OCI-LY3 (cell line): ENCODE results near the gene RBM33.

Experiments used
- H2AFZ ChIP-seq: fragments of 200-600, 300-600 bp; shearing (Covaris generic); 2 replicates; pipeline ENCODE4 v1.6.0; 2014; ENCODE audit warnings: antibody characterized with exemption, low read depth, low read length
- H3K27ac ChIP-seq: fragments of 200-600, 300-600 bp; sonication (generic); 2 replicates; pipeline ENCODE4 v1.5.1; 2014; ENCODE audit warnings: mild to moderate bottlenecking, low read length, moderate library complexity, mixed read lengths
- H3K27me3 ChIP-seq: fragments of 200-600, 300-600 bp; sonication (generic); 2 replicates; pipeline ENCODE4 v1.6.1; 2014; ENCODE audit warnings: low read depth, low read length, mixed read lengths
- H3K36me3 ChIP-seq: fragments of 200-600, 300-600 bp; sonication (generic); replicated peaks from 2 replicates; pipeline ENCODE3; 2014; ENCODE audit warnings: low read depth, low read length, mixed read lengths
- H3K4me1 ChIP-seq: fragments of 300-600, 200-600 bp; sonication (generic); 2 replicates; pipeline ENCODE4 v1.6.1; 2014; ENCODE audit warnings: low read length, mixed read lengths
- H3K4me2 ChIP-seq: fragments of 200-600, 300-600 bp; sonication (generic); 2 replicates; pipeline ENCODE4 v1.6.1; 2014; ENCODE audit warnings: low read length, mixed read lengths
- H3K4me3 ChIP-seq: fragments of 300-600, 200-600 bp; sonication (generic); 2 replicates; pipeline ENCODE4 v1.5.1; 2014; ENCODE audit warnings: antibody characterized with exemption, mild to moderate bottlenecking, low read length, moderate library complexity
- H3K79me2 ChIP-seq: fragments of 300-600, 200-600 bp; shearing (Covaris generic); 2 replicates; pipeline ENCODE4 v1.6.1; 2014; ENCODE audit warnings: mild to moderate bottlenecking, low read length, mixed read lengths
- H3K9ac ChIP-seq: fragments of 300-600, 200-600 bp; shearing (Covaris generic); 2 replicates; pipeline ENCODE4 v1.6.0; 2014; ENCODE audit warnings: mild to moderate bottlenecking, low read length, moderate library complexity
- H3K9me3 ChIP-seq: fragments of 200-600, 300-600 bp; shearing (Covaris generic); 2 replicates; pipeline ENCODE4 v1.6.1; 2014; ENCODE audit warnings: low read length, mixed read lengths; ENCODE audit not compliant: insufficient read depth
- H4K20me1 ChIP-seq: fragments of 200-600, 300-600 bp; sonication (generic); 2 replicates; pipeline ENCODE4 v1.6.1; 2016; ENCODE audit warnings: low read length, mixed read lengths; ENCODE audit not compliant: insufficient read depth
- CTCF ChIP-seq: fragments of 200-600, 300-600 bp; sonication (generic); IDR thresholded peaks from 2 replicates; pipeline ENCODE4 v1.5.1; 2014; ENCODE audit warnings: antibody characterized with exemption, low read length, low read depth
- EZH2phosphoT487 ChIP-seq: fragments of 200-600 bp; shearing (Covaris generic); IDR thresholded peaks from 2 replicates; pipeline ENCODE4 v1.6.1; 2018; ENCODE audit warnings: antibody characterized with exemption, mixed run types, low read depth

Gene RBM33

GRCh38 chr7:155781433-155781832, 137.0 kb downstream of the RBM33 start:
- H3K9me3 ChIP-seq: no peaks in the 10 kb centered on the region
- H3K9ac ChIP-seq: no peak overlapping the region
- no peaks in the 10 kb centered on the region for H3K27me3 ChIP-seq
- no peak overlapping the region for H3K4me3 ChIP-seq
- no peak for TF ChIP-seq EZH2phosphoT487
- TF ChIP-seq CTCF: no peak
- H3K4me1 ChIP-seq: no peaks in the 10 kb centered on the region
- peaks cover 7% of the 10 kb centered on the region; the same call in 1 of the 2 replicates for H4K20me1 ChIP-seq
- peaks cover 35% of the 10 kb centered on the region for H3K36me3 ChIP-seq
- H3K27ac ChIP-seq: no peak overlapping the region
- H3K79me2 ChIP-seq: no peaks in the 10 kb centered on the region
- no peak overlapping the region for H3K4me2 ChIP-seq
- no peak overlapping the region for H2AFZ ChIP-seq

GRCh38 chr7:155782466-155782865, 138.0 kb downstream of the RBM33 start:
- no peak overlapping the region for H3K27ac ChIP-seq
- H3K27me3 ChIP-seq: no peaks in the 10 kb centered on the region
- H3K36me3 ChIP-seq: peaks cover 30% of the 10 kb centered on the region
- H3K4me2 ChIP-seq: no peak overlapping the region
- H3K4me1 ChIP-seq: no peaks in the 10 kb centered on the region
- no peaks in the 10 kb centered on the region for H3K79me2 ChIP-seq
- no peak overlapping the region for H3K4me3 ChIP-seq
- peaks cover 7% of the 10 kb centered on the region; the same call in 1 of the 2 replicates for H4K20me1 ChIP-seq
- no peak overlapping the region for H2AFZ ChIP-seq
- no peaks in the 10 kb centered on the region for H3K9me3 ChIP-seq
- TF ChIP-seq EZH2phosphoT487: no peak
- no peak for TF ChIP-seq CTCF
- H3K9ac ChIP-seq: no peak overlapping the region

- H3K27ac ChIP-seq: no peak overlapping the region
- H2AFZ ChIP-seq: no peak overlapping the region
- H3K27me3 ChIP-seq: no peaks in the 10 kb centered on the region
- TF ChIP-seq EZH2phosphoT487 (no peak), CTCF (no peak)
- H3K9me3 ChIP-seq: no peaks in the 10 kb centered on the region
- no peak overlapping the region for H3K4me3 ChIP-seq
- H3K36me3 ChIP-seq: peaks cover 16% of the 10 kb centered on the region
- no peaks in the 10 kb centered on the region for H3K4me1 ChIP-seq
- H4K20me1 ChIP-seq: no peaks in the 10 kb centered on the region
- no peak overlapping the region for H3K9ac ChIP-seq
- no peak overlapping the region for H3K4me2 ChIP-seq
- H3K79me2 ChIP-seq: no peaks in the 10 kb centered on the region
Measured at GRCh38 chr7:155785536-155785935, 141.1 kb downstream of the RBM33 start.

GRCh38 chr7:155786491-155786890, 142.0 kb downstream of the RBM33 start:
- Histone ChIP-seq H3K27me3 (no peaks in the 10 kb centered on the region), H3K9ac (no peak overlapping the region), H3K4me1 (no peaks in the 10 kb centered on the region), H3K79me2 (no peaks in the 10 kb centered on the region), H4K20me1 (no peaks in the 10 kb centered on the region), H3K36me3 (peaks cover 14% of the 10 kb centered on the region), H3K9me3 (no peaks in the 10 kb centered on the region), H3K4me3 (no peak overlapping the region), H2AFZ (no peak overlapping the region), H3K27ac (no peak overlapping the region), H3K4me2 (no peak overlapping the region)
- TF ChIP-seq EZH2phosphoT487 (no peak), CTCF (no peak)
